ENCODE measurements around the gene ZNF474.

The ZNF474 gene

DNA sequence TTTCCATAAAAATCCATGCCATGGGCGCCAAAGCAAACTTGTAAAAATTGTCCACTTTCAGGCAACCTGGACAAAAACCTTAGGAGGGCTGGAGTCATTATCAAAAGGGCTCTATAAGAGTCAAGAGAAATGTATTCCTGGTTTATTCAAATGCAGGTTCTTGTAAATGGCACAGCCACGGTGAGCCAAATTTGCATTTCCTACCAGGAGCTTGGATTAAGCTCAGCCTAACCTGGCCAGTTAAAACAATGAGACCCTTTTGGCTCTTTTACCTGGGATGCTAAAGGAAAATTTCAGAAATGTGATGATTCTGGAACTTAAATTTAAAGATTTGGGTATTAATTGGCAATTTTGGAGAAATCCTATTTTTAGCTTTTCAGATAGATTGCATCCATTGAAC, 8.9 kb upstream of the ZNF474 start:
- no peak overlapping the region for H3K27ac ChIP-seq
- TF ChIP-seq, protein P1, sequence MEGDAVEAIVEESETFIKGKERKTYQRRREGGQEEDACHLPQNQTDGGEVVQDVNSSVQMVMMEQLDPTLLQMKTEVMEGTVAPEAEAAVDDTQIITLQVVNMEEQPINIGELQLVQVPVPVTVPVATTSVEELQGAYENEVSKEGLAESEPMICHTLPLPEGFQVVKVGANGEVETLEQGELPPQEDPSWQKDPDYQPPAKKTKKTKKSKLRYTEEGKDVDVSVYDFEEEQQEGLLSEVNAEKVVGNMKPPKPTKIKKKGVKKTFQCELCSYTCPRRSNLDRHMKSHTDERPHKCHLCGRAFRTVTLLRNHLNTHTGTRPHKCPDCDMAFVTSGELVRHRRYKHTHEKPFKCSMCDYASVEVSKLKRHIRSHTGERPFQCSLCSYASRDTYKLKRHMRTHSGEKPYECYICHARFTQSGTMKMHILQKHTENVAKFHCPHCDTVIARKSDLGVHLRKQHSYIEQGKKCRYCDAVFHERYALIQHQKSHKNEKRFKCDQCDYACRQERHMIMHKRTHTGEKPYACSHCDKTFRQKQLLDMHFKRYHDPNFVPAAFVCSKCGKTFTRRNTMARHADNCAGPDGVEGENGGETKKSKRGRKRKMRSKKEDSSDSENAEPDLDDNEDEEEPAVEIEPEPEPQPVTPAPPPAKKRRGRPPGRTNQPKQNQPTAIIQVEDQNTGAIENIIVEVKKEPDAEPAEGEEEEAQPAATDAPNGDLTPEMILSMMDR (conservative IDR thresholded peaks at IDR 0.05), result no peak

DNA sequence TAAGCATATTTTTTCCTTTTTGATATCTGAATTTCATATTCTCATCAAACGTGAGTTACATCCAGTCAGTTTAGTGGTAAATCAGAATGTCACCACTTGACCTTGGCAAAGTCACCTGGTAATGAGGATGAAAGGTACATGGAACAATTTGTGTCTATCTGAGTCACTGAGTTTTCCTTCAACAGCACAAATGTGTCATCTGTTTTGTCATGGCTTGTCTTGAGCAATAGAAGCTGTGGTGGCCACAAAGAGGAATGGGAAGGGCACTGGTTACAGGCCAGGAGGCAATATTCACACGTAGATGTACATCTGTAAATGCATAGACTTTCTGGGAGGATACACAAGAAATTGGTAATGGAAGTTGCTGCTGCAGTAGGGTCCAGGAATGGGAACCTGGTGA, 8.4 kb upstream of the ZNF474 start:
- no peak overlapping the region for H3K27ac ChIP-seq
- TF ChIP-seq, protein P1 (conservative IDR thresholded peaks at IDR 0.05), result no peak

- TF ChIP-seq, protein P1 (conservative IDR thresholded peaks at IDR 0.05), result no peak
- H3K27ac ChIP-seq, result no peak overlapping the region
Observed at GRCh38 chr5:122121479-122122465, 7.6 kb upstream of the ZNF474 start.

- no peak overlapping the region for H3K27ac ChIP-seq
- TF ChIP-seq, protein P1 (conservative IDR thresholded peaks at IDR 0.05), result no peak
Observed at GRCh38 chr5:122124766-122125165, 4.6 kb upstream of the ZNF474 start.

- no peak overlapping the region for H3K27ac ChIP-seq
- TF ChIP-seq, protein P1 (conservative IDR thresholded peaks at IDR 0.05), result no peak
Observed at GRCh38 chr5:122126177-122126755, 3.1 kb upstream of the ZNF474 start.

DNA sequence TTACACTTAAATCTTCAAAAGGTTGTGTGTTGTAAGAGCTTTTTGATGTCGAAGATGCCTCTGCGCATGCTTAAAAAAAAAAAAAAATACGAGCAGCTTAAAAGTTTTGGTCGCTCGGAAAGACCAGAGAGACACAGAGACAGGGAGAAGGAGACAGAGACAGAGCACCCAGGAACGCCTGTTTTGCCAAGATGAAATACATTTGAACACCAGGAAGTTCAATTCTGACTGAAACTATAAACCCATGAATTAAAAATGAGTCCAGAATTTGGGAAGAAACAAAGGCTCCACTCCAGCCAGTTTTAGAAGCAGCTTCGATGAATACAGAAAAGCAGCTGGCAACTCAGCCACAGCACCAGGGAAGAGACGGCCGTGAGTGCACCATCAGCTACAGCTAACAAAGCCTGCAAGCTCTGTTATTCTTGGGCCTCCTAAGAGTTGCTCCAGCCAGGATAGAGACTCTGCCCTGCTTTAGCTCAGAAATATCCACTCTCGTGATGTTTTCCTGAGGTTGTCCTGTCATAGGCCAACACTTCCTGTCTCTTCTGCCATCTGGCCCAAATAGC, 2.5 kb upstream of the ZNF474 start:
- no peak overlapping the region for H3K27ac ChIP-seq
- TF ChIP-seq, protein P1 (conservative IDR thresholded peaks at IDR 0.05), result no peak

GRCh38 chr5:122130152-122130551, 806 bp downstream of the ZNF474 start:
- H3K27ac ChIP-seq, result no peak overlapping the region
- TF ChIP-seq, protein P1 (conservative IDR thresholded peaks at IDR 0.05), result no peak

Data from VCaP (cell line).